Endodermal cell (in vitro differentiated cells): Measurements from ENCODE around the gene SLC44A4. TPM values are rescaled to one million over a fixed set of nuclear protein-coding genes. Genes with fewer than 3 reads are reported as not detected.

Experiments used
- DNase-seq: peaks from one replicate; pipeline ENCODE4 v3.0.0-alpha.2; 2017
- H3K27ac ChIP-seq: 2 replicates; pipeline ENCODE4 v1.5.1; 2013; ENCODE audit warnings: mild to moderate bottlenecking, low read depth, low read length, moderate library complexity
- H3K27me3 ChIP-seq: 2 replicates; pipeline ENCODE4 v1.6.1; 2013; ENCODE audit warnings: mild to moderate bottlenecking, low read length, moderate library complexity; ENCODE audit not compliant: insufficient read depth, control insufficient read depth, poor library complexity, severe bottlenecking
- H3K36me3 ChIP-seq: 2 replicates; pipeline ENCODE4 v1.7.0; 2013; ENCODE audit warnings: mild to moderate bottlenecking, low read length, moderate library complexity; ENCODE audit not compliant: control insufficient read depth, insufficient read depth
- H3K4me1 ChIP-seq: one replicate; pipeline ENCODE4 v1.7.0; 2013; ENCODE audit warnings: low read length; ENCODE audit not compliant: control insufficient read depth, insufficient read depth
- H3K4me3 ChIP-seq: 2 replicates; pipeline ENCODE4 v1.5.1; 2013; ENCODE audit warnings: mild to moderate bottlenecking, low read length, moderate library complexity
- H3K9ac ChIP-seq: 2 replicates; pipeline ENCODE4 v1.6.1; 2013; ENCODE audit warnings: mild to moderate bottlenecking, low read length, moderate library complexity; ENCODE audit not compliant: poor library complexity, severe bottlenecking; ENCODE audit errors: extremely low read depth
- H3K9me3 ChIP-seq: 2 replicates; pipeline ENCODE4 v1.6.1; 2013; ENCODE audit warnings: mild to moderate bottlenecking, low read length, moderate library complexity; ENCODE audit not compliant: control insufficient read depth
- H3K27ac Mint-ChIP-seq: 2 replicates; pipeline ENCODE4 v1.8.0; 2020; ENCODE audit warnings: mixed read lengths
- H3K27me3 Mint-ChIP-seq: 2 replicates; pipeline ENCODE4 v1.8.0; 2021; ENCODE audit warnings: mild to moderate bottlenecking, mixed read lengths; ENCODE audit not compliant: insufficient read depth
- H3K36me3 Mint-ChIP-seq: 2 replicates; pipeline ENCODE4 v1.8.0; 2020; ENCODE audit warnings: low read depth, mixed read lengths
- H3K4me1 Mint-ChIP-seq: 2 replicates; pipeline ENCODE4 v1.8.0; 2020; ENCODE audit warnings: mixed read lengths
- H3K4me3 Mint-ChIP-seq: 2 replicates; pipeline ENCODE4 v1.8.0; 2020; ENCODE audit warnings: mild to moderate bottlenecking, moderate library complexity, mixed read lengths
- H3K9me3 Mint-ChIP-seq: 2 replicates; pipeline ENCODE4 v1.8.0; 2020; ENCODE audit warnings: mild to moderate bottlenecking, mixed read lengths
- WGBS, 2 experiments: methylation state at CpG; one replicate each; pipeline versions ENCODE4 v1.1.5 to v1.1.7; 2013; ENCODE audit warnings: missing lambda C conversion rate in 2 of 2, mixed read lengths in 1 of 2; ENCODE audit not compliant: insufficient coverage in 1 of 2, insufficient read length in 1 of 2; 5-methylcytosine and 5-hydroxymethylcytosine counted together
- total RNA-seq, 2 donors: library from RNA; stranded (reverse); fragmentation: NEBNext Ultra II Directional in 1 of 2; extraction: Animal tissue kit (Norgen Biotek cat#: 25700) in 1 of 2; gene quantifications; 2 replicates in 1 of 2; 3 replicates in 1 of 2; pipeline ENCODE4 v1.2.1, GENCODE V29; 2021
- TF ChIP-seq, protein P1 (sequence below): fragments of 200-600 bp; sonication (generic); conservative IDR thresholded peaks from 2 replicates; pipeline ENCODE4 v1.5.0; 2021; ENCODE audit warnings: antibody characterized with exemption, mild to moderate bottlenecking

The SLC44A4 gene
- total RNA-seq, 2 donors from 2014 or later = 1.3 to 3.6 TPM

DNA sequence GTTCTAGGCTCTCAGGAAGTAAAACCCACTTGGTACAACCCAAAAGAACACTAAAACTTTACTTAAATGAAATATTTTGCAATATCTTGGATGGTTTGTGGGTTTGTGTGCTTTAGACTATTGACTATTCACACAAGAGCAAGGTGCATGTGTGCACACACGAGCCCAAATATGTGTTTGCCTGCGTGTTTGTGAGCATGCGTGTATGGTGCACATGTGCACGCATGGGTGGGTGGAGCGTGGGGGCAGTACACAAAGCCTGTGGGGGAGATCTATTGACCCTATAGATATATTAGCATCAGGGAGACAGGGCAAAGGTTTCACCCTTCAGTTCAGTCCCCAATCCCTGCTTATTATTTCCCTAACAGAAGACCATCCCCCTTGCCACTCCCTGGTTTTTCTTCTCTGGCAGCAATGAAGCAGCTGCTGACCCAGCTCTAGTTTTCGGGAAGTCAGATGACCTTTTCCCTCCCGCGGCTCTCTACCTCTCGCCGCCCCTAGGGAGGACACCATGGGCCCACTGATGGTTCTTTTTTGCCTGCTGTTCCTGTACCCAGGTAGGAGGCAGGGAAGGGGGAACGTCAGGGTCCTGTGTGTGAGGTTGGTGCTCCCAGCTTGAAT lies 48.6 kb upstream of the SLC44A4 start, which contains the start of gene C2:
Gene C2, plus strand, starts transcription at position 476 of the 621 bp plus-strand sequence. Its CDS starts 36 bp downstream, at position 512.
- Mint-ChIP-seq H3K9me3 (peaks cover 6% of the 10 kb centered on the region), H3K27me3 (peaks cover 14% of the 10 kb centered on the region), H3K27ac (no peak within 1 kb of the TSS), H3K4me3 (no peak within 1 kb of the TSS), H3K36me3 (no peaks in the 10 kb centered on the region), H3K4me1 (no peaks in the 10 kb centered on the region)
- Histone ChIP-seq H3K9ac (no peak within 1 kb of the TSS), H3K27ac (no peak within 1 kb of the TSS), H3K4me3 (no peak within 1 kb of the TSS), H3K9me3 (no peaks in the 10 kb centered on the region), H3K4me1 (no peaks in the 10 kb centered on the region), H3K27me3 (peaks cover 9% of the 10 kb centered on the region), H3K36me3 (no peaks in the 10 kb centered on the region)
- no peak for DNase-seq
- TF ChIP-seq, protein P1, sequence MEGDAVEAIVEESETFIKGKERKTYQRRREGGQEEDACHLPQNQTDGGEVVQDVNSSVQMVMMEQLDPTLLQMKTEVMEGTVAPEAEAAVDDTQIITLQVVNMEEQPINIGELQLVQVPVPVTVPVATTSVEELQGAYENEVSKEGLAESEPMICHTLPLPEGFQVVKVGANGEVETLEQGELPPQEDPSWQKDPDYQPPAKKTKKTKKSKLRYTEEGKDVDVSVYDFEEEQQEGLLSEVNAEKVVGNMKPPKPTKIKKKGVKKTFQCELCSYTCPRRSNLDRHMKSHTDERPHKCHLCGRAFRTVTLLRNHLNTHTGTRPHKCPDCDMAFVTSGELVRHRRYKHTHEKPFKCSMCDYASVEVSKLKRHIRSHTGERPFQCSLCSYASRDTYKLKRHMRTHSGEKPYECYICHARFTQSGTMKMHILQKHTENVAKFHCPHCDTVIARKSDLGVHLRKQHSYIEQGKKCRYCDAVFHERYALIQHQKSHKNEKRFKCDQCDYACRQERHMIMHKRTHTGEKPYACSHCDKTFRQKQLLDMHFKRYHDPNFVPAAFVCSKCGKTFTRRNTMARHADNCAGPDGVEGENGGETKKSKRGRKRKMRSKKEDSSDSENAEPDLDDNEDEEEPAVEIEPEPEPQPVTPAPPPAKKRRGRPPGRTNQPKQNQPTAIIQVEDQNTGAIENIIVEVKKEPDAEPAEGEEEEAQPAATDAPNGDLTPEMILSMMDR = no peak
- 86 to 92% methylated on average over 7 to 11 of the region's 11 CpGs for WGBS, 2 experiments

DNA sequence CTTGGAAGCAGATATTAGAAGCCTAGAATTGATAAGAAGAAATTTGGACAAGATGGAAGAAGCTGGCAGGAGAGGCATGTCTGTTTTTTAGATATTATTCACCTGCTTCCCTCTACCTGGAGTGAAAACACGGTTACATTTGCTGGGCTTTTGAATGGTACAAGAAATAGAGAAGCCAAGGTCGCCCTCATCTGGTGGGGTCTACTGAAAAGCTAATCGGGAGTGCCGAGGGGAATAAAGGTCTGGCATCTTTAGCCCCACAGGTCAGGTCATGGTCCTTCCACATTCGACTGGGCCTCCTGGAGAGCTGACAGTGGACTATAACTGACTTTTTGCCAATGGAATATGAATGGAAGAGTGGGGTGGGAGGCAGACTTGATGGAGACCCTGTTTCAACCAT lies 44.1 kb upstream of the SLC44A4 start:
- TF ChIP-seq, protein P1 = peak; percentile 70
- no peak overlapping the region for H3K4me3 Mint-ChIP-seq
- H3K27ac ChIP-seq = no peak overlapping the region
- H3K9ac ChIP-seq = no peak overlapping the region
- H3K9me3 ChIP-seq = no peaks in the 10 kb centered on the region
- H3K27ac Mint-ChIP-seq = no peak overlapping the region
- H3K4me1 Mint-ChIP-seq = no peaks in the 10 kb centered on the region
- no peaks in the 10 kb centered on the region for H3K36me3 Mint-ChIP-seq
- H3K9me3 Mint-ChIP-seq = no peaks in the 10 kb centered on the region
- no peaks in the 10 kb centered on the region for H3K4me1 ChIP-seq
- whole genome bisulfite sequencing, 2 experiments = 14 to 37% methylated on average over 4 to 5 of the region's 5 CpGs
- H3K36me3 ChIP-seq = no peaks in the 10 kb centered on the region
- H3K27me3 ChIP-seq = peaks cover 9% of the 10 kb centered on the region
- H3K27me3 Mint-ChIP-seq = peaks cover 11% of the 10 kb centered on the region
- H3K4me3 ChIP-seq = no peak overlapping the region
- peak; percentile 80 for DNase-seq

DNA sequence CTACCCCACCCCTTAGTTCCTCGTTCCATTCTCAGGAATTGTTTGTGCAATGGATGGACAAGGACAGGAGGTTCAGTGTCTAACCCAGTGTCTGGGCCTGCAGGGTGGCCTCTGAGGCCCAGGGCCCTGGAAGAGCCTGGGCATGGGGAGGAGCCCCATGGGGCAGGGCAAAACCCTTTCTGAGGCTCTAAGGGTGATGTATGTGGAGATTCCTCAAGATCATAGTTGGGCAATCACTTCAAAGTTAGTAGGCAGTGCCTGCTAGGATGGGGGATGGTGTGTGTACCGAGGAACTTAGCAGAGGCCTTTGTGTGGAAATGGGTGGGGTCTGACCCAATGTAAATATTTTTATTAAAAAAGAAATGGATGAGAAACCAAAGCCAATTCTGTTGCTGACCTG lies 42.0 kb upstream of the SLC44A4 start:
- no peak for DNase-seq
- Mint-ChIP-seq H3K4me1 (no peaks in the 10 kb centered on the region), H3K36me3 (no peaks in the 10 kb centered on the region), H3K4me3 (no peak overlapping the region), H3K27ac (no peak overlapping the region), H3K9me3 (no peaks in the 10 kb centered on the region), H3K27me3 (peaks cover 4% of the 10 kb centered on the region)
- Histone ChIP-seq H3K9ac (no peak overlapping the region), H3K4me3 (no peak overlapping the region), H3K36me3 (no peaks in the 10 kb centered on the region), H3K27ac (no peak overlapping the region), H3K9me3 (no peaks in the 10 kb centered on the region), H3K4me1 (no peaks in the 10 kb centered on the region), H3K27me3 (no peaks in the 10 kb centered on the region)
- 82 to 94% methylated on average over 2 of the region's 2 CpGs for WGBS, 2 experiments
- TF ChIP-seq, protein P1 = no peak
